ENCODE measurements around the gene CLTA.
A peak's percentile ranks its signal among the peaks of the same experiment; 100 is the strongest.
"Not testable (repeated sequence)": the region's sequence is repeated elsewhere in the genome, so short reads cannot be mapped to it uniquely, and the experiment has no call there.

The CLTA gene

GRCh38 chr9:36248061-36248460 is 57.3 kb downstream of the CLTA start:
- DNase-seq: not testable (repeated sequence)

- DNase-seq: no peak
Measured at GRCh38 chr9:36249189-36249588, 58.5 kb downstream of the CLTA start.

- DNase-seq: no peak
Measured at GRCh38 chr9:36250079-36250478, 59.4 kb downstream of the CLTA start.

- no peak for DNase-seq
Measured at GRCh38 chr9:36251428-36251827, 60.7 kb downstream of the CLTA start.

- peak; percentile 99 for DNase-seq
Measured at GRCh38 chr9:36258208-36258995, 67.7 kb downstream of the CLTA start, which contains the start of gene GNE. Gene GNE, minus strand, starts transcription at chr9:36258448. Its CDS starts 9,093 bp downstream, at chr9:36249355.

- no peak for DNase-seq
Measured at GRCh38 chr9:36258996-36259533, 68.3 kb downstream of the CLTA start.
